ENCODE data around the gene CDKL1.

CDKL1 gene

GRCh38 chr14:50396631-50397389 lies at the start of gene CDKL1:
TSS of gene CDKL1 (minus strand) at chr14:50396881. CDS start at chr14:50395868, 1,013 bp downstream.
- DNase-seq, result peak; percentile 15

- no peak for DNase-seq
Measured at GRCh38 chr14:50434528-50434927, 37.8 kb upstream of the CDKL1 start.

- DNase-seq, result no peak
Measured at GRCh38 chr14:50432131-50432530, 35.5 kb upstream of the CDKL1 start.

GRCh38 chr14:50425816-50426215 lies 29.1 kb upstream of the CDKL1 start:
- DNase-seq, result no peak

GRCh38 chr14:50425105-50425504 lies 28.4 kb upstream of the CDKL1 start:
- DNase-seq, result no peak

- no peak for DNase-seq
Measured at GRCh38 chr14:50423529-50423928, 26.8 kb upstream of the CDKL1 start.

- DNase-seq, result no peak
Measured at GRCh38 chr14:50421499-50421898, 24.8 kb upstream of the CDKL1 start.

GRCh38 chr14:50417853-50418252 lies 21.2 kb upstream of the CDKL1 start:
- DNase-seq, result no peak

GRCh38 chr14:50410921-50411320 lies 14.2 kb upstream of the CDKL1 start:
- DNase-seq, result no peak

- no peak for DNase-seq
Measured at GRCh38 chr14:50410071-50410470, 13.4 kb upstream of the CDKL1 start.

- no peak for DNase-seq
Measured at GRCh38 chr14:50407111-50407812, 10.6 kb upstream of the CDKL1 start.

GRCh38 chr14:50403419-50403818 lies 6.7 kb upstream of the CDKL1 start:
- no peak for DNase-seq

- no peak for DNase-seq
Measured at GRCh38 chr14:50402965-50403364, 6.3 kb upstream of the CDKL1 start.

GRCh38 chr14:50400461-50400860 lies 3.8 kb upstream of the CDKL1 start:
- DNase-seq, result no peak

GRCh38 chr14:50399251-50400032 lies 2.8 kb upstream of the CDKL1 start:
- no peak for DNase-seq

GRCh38 chr14:50398189-50398580 lies 1.5 kb upstream of the CDKL1 start:
- no peak for DNase-seq

- no peak for DNase-seq
Measured at GRCh38 chr14:50397390-50398188, 908 bp upstream of the CDKL1 start.

GRCh38 chr14:50395448-50395847 lies 1.2 kb downstream of the CDKL1 start:
- no peak for DNase-seq

GRCh38 chr14:50394713-50395112 lies 2.0 kb downstream of the CDKL1 start:
- DNase-seq, result no peak

- DNase-seq, result no peak
Measured at GRCh38 chr14:50389668-50390441, 6.8 kb downstream of the CDKL1 start.

GRCh38 chr14:50388256-50388931 lies 8.3 kb downstream of the CDKL1 start:
- no peak for DNase-seq
